DND-41 (cell line): ENCODE results near the gene GIGYF1.

Source experiments
- ATAC-seq: fragments of 200-7000 bp; cut with Tn5 transposase; 3 replicates; pipeline ENCODE4 v1.9.1; 2021; ENCODE audit warnings: low read depth; ENCODE audit not compliant: insufficient read depth
- DNase-seq: peaks from one replicate; pipeline ENCODE4 v3.0.0-alpha.2; 2020
- H2AFZ ChIP-seq: 2 replicates; pipeline ENCODE4 v1.6.0; 2012; ENCODE audit warnings: low read depth, low read length
- H3K27ac ChIP-seq: 2 replicates; pipeline ENCODE4 v1.5.1; 2012; ENCODE audit warnings: low read length, inconsistent platforms
- H3K27me3 ChIP-seq: fragments of 200-600 bp; sonication (generic); 2 replicates; pipeline ENCODE4 v1.6.0; 2012; ENCODE audit warnings: low read length, mild to moderate bottlenecking, inconsistent platforms; ENCODE audit not compliant: insufficient read depth, poor library complexity
- H3K36me3 ChIP-seq: 2 replicates; pipeline ENCODE4 v1.5.1; 2012; ENCODE audit warnings: low read length, inconsistent platforms; ENCODE audit not compliant: insufficient read depth
- H3K4me1 ChIP-seq: 2 replicates; pipeline ENCODE4 v1.5.1; 2012; ENCODE audit warnings: mild to moderate bottlenecking, low read length; ENCODE audit not compliant: insufficient read depth
- H3K4me2 ChIP-seq: 2 replicates; pipeline ENCODE4 v1.6.0; 2012; ENCODE audit warnings: mild to moderate bottlenecking, moderate library complexity, low read length, inconsistent platforms; ENCODE audit not compliant: insufficient read depth
- H3K4me3 ChIP-seq, 2 experiments: fragments of 200-600 bp in 1 of 2; shearing (Covaris generic) in 1 of 2; 2 replicates each; pipeline ENCODE4 v1.5.1; 2012 to 2016; ENCODE audit warnings: inconsistent platforms in 2 of 2, low read length in 2 of 2, mild to moderate bottlenecking in 2 of 2, low read depth in 1 of 2, moderate library complexity in 1 of 2
- H3K79me2 ChIP-seq: 2 replicates; pipeline ENCODE4 v1.6.0; 2012; ENCODE audit warnings: low read length, inconsistent platforms; ENCODE audit not compliant: insufficient read depth
- H3K9ac ChIP-seq: 2 replicates; pipeline ENCODE4 v1.6.0; 2012; ENCODE audit warnings: low read depth, mild to moderate bottlenecking, inconsistent platforms, low read length, moderate library complexity
- H3K9me3 ChIP-seq: 2 replicates; pipeline ENCODE4 v1.5.1; 2012; ENCODE audit warnings: low read length, moderate library complexity, mild to moderate bottlenecking, inconsistent platforms; ENCODE audit not compliant: insufficient read depth, severe bottlenecking
- H4K20me1 ChIP-seq: 2 replicates; pipeline ENCODE4 v1.6.0; 2012; ENCODE audit warnings: low read length; ENCODE audit not compliant: insufficient read depth
- EZH2 ChIP-seq: IDR thresholded peaks from 3 replicates; pipeline ENCODE4 v1.6.1; 2012; ENCODE audit warnings: borderline replicate concordance, low read depth, mild to moderate bottlenecking, moderate library complexity, low read length, inconsistent platforms; ENCODE audit not compliant: severe bottlenecking
- TF ChIP-seq, protein P1 (sequence below): IDR thresholded peaks from 2 replicates; pipeline ENCODE4 v1.5.1; 2012; ENCODE audit warnings: borderline replicate concordance, low read length, moderate library complexity, mild to moderate bottlenecking; ENCODE audit not compliant: poor library complexity, severe bottlenecking; ENCODE audit errors: extremely low read depth

GIGYF1 gene

DNA sequence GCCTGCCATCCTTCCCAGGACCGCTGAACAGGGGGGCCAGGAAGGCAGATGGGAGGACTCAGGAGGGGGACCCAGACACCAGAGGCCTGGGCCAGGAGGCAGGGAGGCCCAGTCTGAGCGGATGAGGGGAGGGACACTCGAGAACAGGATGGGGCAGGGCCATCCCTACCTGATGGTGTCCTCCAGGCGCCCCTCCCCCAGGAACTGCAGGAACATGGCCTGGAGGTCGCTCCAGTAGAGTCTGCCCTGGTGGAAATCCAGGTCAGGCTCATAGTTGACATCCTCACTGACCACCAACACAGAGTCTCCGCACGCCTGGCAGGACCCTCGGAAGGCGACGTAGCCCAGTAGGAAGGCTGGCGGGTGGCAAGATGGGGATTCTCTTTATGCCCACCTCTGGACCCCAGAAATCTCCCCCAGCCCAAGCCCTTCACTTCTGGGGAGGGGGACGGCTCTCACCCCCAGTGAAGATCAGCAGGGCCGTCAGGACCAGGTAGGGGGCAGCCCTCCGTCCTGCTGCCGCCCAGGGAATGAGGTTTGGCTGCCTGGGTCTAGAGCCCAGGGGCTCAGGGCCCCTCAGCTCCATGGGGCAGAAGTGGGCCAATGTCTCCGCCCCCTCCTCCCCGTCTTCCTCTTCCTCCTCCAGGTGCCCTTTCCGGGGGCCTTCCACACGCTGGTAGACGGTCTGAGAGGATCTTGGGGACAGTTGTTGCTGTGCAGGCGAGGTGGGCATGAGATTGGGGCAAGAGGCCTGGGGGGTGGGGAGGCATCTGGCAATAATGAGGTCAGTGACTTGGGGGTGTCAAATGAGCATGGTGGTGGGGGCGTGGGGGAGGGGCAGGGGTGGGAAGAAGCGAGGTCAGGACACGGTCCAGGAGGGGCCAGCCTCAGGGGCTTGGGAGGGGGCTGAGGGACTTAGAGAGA is 53.3 kb downstream of the GIGYF1 start:
- no peak overlapping the region for H2AFZ ChIP-seq
- H3K9ac ChIP-seq, result no peak overlapping the region
- no peak for TF ChIP-seq EZH2

DNA sequence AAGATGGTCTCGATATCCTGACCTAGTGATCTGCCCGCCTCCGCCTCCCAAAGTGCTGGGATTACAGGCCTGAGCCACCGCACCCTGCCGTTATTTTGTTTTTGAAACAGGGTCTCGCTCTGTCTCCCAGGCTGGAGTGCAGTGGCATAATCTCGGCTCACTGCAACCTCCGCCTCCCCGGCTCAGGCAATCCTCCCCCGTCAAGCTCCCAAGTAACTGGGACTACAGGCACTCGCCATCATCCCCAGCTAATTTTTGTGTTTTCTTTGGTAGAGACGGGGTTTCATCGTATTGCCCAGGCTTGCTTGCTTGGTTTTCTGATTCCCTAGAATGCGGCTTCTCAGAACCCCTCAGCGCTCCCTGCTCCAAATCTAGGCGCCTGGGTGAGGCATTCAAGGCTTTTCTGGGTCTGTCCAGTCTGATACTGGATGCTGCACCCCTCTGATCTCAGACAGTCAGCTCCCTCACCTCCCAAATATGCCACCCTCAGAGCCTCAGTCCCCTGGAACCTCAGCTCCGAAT is 54.0 kb downstream of the GIGYF1 start:
- H3K27me3 ChIP-seq, result no peaks in the 10 kb centered on the region
- no peak overlapping the region for H3K9ac ChIP-seq
- H3K4me1 ChIP-seq, result no peaks in the 10 kb centered on the region
- no peak overlapping the region for H3K4me3 ChIP-seq
- TF ChIP-seq, protein P1, sequence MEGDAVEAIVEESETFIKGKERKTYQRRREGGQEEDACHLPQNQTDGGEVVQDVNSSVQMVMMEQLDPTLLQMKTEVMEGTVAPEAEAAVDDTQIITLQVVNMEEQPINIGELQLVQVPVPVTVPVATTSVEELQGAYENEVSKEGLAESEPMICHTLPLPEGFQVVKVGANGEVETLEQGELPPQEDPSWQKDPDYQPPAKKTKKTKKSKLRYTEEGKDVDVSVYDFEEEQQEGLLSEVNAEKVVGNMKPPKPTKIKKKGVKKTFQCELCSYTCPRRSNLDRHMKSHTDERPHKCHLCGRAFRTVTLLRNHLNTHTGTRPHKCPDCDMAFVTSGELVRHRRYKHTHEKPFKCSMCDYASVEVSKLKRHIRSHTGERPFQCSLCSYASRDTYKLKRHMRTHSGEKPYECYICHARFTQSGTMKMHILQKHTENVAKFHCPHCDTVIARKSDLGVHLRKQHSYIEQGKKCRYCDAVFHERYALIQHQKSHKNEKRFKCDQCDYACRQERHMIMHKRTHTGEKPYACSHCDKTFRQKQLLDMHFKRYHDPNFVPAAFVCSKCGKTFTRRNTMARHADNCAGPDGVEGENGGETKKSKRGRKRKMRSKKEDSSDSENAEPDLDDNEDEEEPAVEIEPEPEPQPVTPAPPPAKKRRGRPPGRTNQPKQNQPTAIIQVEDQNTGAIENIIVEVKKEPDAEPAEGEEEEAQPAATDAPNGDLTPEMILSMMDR, result no peak
- no peak for TF ChIP-seq EZH2
- H4K20me1 ChIP-seq, result no peaks in the 10 kb centered on the region
- H3K36me3 ChIP-seq, result no peaks in the 10 kb centered on the region
- H2AFZ ChIP-seq, result no peak overlapping the region
- no peak for DNase-seq
- no peak for ATAC-seq
- no peak overlapping the region for H3K4me2 ChIP-seq
- H3K9me3 ChIP-seq, result no peaks in the 10 kb centered on the region
- H3K79me2 ChIP-seq, result no peaks in the 10 kb centered on the region
- no peak overlapping the region for H3K27ac ChIP-seq

More for the DNA sequence above, 53.3 kb downstream of the GIGYF1 start:
- Histone ChIP-seq H3K4me2 (no peak overlapping the region), H3K9me3 (no peaks in the 10 kb centered on the region), H4K20me1 (no peaks in the 10 kb centered on the region), H3K79me2 (no peaks in the 10 kb centered on the region), H3K36me3 (no peaks in the 10 kb centered on the region), H3K4me3 (no peak overlapping the region), H3K27ac (no peak overlapping the region), H3K27me3 (no peaks in the 10 kb centered on the region), H3K4me1 (no peaks in the 10 kb centered on the region)
- no peak for DNase-seq
- no peak for ATAC-seq

DNA sequence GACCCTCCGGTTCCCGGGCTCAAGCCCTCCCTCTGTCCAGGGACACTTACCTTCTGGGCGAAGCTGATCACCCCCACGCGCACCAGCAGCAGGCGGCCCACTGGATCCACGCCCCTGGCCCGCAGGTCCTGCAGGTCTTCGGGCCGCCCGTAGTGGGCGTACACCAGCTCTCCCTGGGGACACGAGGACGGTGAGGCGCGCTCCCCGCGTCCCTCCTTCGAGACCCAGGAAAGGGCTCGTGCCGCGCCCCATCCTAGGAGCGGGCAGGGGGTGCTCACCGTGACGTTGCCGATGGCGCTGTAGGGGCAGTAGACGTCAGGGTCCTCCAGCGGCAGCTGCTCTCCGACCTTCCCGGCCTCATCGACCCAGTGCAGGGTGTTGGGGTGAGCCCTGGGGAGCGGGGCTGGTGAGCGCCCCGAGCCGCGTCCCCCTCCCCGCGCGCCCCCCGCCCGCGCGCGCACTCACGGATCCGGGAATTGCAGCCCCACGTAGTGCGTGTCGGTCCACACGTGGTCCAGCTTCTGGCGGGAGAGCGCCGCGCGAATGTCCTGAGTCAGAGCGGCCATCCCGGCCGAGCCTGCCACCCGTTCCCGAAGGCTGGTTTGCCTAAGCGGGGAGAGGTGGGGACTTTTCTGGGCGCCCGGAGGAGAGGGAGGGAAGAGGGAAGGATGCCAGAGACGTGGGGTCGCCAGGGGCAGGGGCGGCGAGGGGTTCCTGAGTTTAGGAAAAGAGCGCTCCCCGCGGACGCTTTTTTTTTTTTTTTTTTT is 60.9 kb downstream of the GIGYF1 start:
- TF ChIP-seq, protein P1, result no peak
- peak; percentile 30 for TF ChIP-seq EZH2
- Histone ChIP-seq H4K20me1 (no peaks in the 10 kb centered on the region), H3K4me2 (no peak overlapping the region), H3K9me3 (no peaks in the 10 kb centered on the region), H3K9ac (no peak overlapping the region), H3K27ac (no peak overlapping the region), H3K4me1 (no peaks in the 10 kb centered on the region), H3K79me2 (no peaks in the 10 kb centered on the region), H3K27me3 (peaks cover 6% of the 10 kb centered on the region), H3K36me3 (no peaks in the 10 kb centered on the region), H2AFZ (no peak overlapping the region), H3K4me3 (no peak overlapping the region)
- no peak for DNase-seq
- no peak for ATAC-seq

DNA sequence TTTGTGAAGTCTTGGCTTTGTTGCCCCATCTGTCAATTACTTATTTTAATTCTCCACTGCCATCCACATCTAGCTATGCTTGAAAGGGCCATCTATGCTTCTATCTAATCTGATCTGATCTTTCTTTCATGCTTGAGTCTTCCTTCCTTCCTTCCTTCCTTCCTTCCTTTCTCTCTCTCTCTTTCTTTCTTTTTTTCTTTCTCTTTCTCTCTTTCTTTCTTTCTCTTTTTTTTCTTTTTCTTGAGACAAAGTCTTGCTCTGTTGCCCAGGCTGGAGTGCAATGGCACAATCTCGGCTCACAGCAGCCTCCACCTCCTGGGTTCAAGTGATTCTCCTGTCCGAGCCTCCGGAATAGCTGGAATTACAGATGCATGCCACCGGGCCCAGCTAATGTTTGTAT is 64.0 kb downstream of the GIGYF1 start:
- Histone ChIP-seq H3K79me2 (no peaks in the 10 kb centered on the region), H3K27ac (no peak overlapping the region), H3K9ac (no peak overlapping the region), H3K27me3 (peaks cover 6% of the 10 kb centered on the region), H2AFZ (no peak overlapping the region), H3K4me3 (no peak overlapping the region), H4K20me1 (no peaks in the 10 kb centered on the region), H3K4me2 (no peak overlapping the region), H3K4me1 (peaks cover 18% of the 10 kb centered on the region), H3K9me3 (no peaks in the 10 kb centered on the region), H3K36me3 (no peaks in the 10 kb centered on the region)
- DNase-seq (no peak), ATAC-seq (no peak)
- TF ChIP-seq, protein P1, result no peak
- TF ChIP-seq EZH2, result no peak
